Stimulated activated naive CD4-positive, alpha-beta T cell (primary cell): ENCODE data around the gene TMEM187.
A peak's percentile ranks its signal among the peaks of the same experiment; 100 is the strongest.

Experiments used
- DNase-seq, 6 experiments: peaks; one replicate each; lab custom pipeline; 2025; lab: John Stamatoyannopoulos, UW

TMEM187 gene, protein sequence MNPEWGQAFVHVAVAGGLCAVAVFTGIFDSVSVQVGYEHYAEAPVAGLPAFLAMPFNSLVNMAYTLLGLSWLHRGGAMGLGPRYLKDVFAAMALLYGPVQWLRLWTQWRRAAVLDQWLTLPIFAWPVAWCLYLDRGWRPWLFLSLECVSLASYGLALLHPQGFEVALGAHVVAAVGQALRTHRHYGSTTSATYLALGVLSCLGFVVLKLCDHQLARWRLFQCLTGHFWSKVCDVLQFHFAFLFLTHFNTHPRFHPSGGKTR

GRCh38 chrX:153972368-153973126 is at the start of gene TMEM187:
TMEM187 (plus strand) TSS chrX:153972754; CDS start chrX:153982063, 9,309 bp downstream.
- DNase-seq, result peak; percentile 82 to 96 (median 82)

DNA sequence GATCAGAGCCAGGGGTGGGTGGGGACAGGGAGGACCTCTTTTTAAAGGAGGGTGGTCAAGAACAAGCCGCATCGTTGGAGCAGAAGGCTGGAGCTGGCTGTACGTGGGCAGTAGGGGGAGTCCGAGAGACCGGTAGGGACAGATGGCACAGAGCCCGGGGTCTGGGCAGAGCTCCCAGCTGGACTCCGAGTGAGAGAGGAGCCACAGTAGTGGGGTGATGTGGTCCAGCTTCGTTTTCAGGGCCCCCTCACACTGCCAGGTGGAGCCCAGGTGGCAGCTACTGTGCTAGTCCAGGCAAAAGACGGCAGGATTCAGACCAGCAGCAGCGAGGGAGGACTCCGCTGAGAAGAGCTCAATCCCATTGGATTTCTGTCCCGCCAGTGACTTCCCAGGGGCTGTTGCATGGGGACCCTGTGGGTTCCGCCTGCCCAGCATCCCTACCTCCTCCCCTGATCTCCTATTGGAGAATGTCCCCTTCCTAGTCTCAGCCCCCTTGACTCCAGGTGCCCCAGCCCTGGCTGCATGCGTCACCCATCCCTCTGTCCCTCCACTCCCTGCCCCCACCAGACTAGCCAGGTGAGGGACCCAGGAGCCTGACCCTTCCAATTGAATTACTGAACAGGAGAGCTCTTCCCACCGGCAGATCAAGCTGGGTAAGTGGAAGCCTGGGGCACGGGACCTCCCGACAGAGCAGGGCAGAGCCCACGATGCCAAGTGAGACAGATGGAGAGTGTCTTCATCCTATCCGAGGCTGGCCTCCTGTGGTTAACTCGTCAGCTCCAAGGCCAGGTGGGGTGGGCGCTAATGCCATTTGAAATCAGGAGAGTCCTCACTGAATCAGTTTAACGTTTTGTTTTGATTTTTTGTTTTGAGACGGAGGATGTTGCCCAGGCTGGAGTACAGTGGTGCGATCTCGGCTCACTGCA is 49.4 kb upstream of the TMEM187 start:
- no peak for DNase-seq

DNA sequence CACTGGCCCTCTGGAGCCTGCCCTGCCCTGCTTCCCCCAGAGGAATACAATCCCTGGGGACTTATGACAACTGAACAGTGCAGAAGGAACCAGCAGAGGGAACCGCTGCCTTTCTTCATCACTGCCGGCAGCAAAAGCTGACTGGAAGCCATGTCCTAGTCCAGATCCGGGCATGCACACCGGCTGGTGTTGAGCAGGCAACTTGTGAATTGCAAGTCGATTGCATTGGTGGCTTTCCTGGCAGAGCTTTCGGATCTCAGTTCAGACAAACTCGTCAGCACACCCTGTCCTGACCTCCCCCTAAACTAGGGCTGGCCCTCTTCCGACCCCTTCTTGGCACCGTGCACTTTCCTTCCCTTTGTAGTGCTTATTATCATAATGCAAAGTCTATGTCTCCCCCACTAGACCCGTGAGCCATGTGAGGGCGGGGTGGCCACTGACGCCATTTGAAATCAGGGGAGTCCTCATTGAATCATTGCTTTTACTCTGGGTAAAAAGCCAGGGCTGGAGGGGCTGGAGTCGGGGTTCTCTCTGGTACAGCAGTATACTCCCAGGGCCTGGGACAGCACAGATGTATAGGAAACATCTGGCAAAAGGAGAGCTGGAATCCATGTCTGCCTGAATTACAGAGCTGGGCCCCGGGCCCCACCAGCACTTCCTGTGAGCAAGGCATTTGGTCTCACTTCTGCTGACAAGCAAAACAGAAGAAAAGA is 48.2 kb upstream of the TMEM187 start:
- DNase-seq, result peak in 5 of 6 experiments; percentile 32 to 49 (median 37)

- DNase-seq, result peak in 3 of 6 experiments; percentile 4 to 52 (median 36)
Measured at GRCh38 chrX:153925387-153925738, 47.2 kb upstream of the TMEM187 start.

DNA sequence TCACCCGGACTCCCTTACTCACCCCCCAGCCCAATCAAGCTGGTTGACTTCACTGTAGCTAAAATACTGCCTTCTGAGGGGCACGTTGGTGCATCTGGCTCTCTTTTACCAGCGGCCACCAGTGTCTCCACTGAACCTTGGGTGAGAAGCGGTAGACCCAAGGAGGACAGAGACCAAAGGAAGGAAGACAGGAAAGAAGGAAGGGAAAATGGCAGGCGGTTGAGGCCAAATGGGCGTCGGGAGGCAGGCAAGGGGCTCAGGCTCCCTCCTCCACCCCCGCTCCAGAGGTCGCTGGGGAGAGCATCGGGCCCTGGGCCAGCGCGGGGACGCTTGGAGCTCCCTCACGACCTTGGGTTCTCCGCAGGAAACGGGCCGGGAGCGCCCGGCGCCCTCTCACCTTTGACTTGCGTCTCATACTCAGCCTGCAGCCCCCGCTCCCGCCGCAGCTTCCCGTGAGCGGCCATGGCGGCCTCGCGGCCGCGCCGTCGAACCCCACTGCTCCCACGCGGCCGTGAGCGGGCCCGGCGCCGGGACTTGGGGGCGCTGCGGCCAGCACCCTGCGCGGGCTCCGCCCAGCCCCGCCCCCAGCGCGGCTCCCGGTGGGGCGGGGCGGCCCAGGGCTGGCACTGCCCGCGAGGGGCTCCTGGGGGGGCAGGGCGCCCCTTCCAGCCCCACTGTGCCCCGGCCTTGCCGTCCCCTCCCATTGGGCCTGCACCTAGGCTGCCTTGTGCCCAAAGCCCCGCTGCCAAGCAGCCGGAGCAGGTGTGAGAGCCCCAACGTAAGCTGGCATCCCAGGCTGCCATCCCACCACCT is 46.6 kb upstream of the TMEM187 start, which contains the start of gene ARHGAP4:
ARHGAP4 (minus strand) TSS at position 526 of the 813 bp plus-strand sequence; CDS start at position 464, 62 bp downstream.
- peak in 5 of 6 experiments; percentile 11 to 59 (median 52) for DNase-seq

DNA sequence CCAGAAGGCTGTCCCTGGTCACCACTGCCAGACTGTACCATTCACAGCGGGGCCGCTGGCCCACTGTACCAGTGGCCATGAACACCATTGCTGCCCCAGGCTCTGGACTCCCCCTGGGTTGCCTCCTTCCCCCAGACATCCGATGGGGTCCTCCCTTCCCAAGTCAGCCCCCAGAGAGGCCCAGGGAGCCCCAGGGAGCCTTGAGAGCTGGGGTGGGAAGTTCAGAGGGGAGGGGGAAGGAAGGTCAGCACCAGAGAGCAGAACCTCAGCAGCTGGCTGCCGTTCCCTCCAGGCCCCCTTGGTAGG is 46.0 kb upstream of the TMEM187 start:
- DNase-seq, result no peak

- peak; percentile 70 to 90 (median 77) for DNase-seq
Measured at GRCh38 chrX:153926858-153927671, 45.5 kb upstream of the TMEM187 start.

GRCh38 chrX:153927672-153927921 is 45.0 kb upstream of the TMEM187 start:
- no peak for DNase-seq

GRCh38 chrX:153927922-153928760 is 44.4 kb upstream of the TMEM187 start:
- DNase-seq, result peak; percentile 90 to 97 (median 92)

GRCh38 chrX:153928846-153929245 is 43.7 kb upstream of the TMEM187 start:
- no peak for DNase-seq

GRCh38 chrX:153929576-153929975 is 43.0 kb upstream of the TMEM187 start:
- DNase-seq, result no peak

DNA sequence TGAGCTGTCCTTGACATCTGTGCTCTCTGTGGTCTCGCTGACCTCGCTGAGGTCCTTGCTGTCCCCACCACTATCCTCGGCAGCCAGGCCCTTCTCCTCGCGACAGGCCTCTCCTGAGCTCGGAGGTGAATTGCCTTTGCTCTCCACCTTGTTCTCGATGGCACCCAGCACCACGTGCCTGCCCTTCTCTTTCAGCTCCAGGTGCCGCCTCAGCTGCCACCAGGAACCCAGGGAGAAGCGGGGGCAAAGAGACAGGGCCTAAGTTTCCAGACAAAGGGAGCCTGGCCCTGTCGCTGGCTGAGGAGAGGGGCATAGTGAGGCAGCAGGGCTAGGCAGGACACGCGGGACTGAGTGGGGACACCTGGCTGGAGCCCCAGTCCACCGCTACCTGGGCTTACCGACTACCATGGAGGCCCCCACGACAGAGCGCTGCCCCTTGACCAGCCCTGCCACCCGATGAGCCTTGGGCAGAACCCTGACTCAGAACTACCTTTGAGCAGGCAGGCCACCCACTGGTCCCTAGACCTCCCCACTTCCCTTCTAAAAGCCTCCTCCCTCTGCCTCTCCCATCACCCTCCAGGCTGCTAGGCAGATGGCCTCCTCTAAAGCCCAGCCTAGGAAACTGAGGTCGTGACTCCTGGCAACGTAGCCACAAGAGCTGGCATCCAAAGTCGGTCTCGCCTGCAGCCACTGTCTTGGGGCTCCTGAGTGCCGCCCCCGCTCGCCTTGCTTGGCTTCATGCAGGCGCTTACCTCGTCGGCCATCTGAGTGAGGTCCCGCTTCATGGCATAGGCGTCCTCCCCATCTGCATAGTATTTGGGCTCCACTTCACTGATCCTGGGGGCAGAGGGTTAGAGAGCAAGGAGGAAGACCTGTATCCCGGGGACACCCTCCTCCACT is 42.3 kb upstream of the TMEM187 start:
- DNase-seq, result no peak

GRCh38 chrX:153931151-153931550 is 41.4 kb upstream of the TMEM187 start:
- DNase-seq, result no peak

DNA sequence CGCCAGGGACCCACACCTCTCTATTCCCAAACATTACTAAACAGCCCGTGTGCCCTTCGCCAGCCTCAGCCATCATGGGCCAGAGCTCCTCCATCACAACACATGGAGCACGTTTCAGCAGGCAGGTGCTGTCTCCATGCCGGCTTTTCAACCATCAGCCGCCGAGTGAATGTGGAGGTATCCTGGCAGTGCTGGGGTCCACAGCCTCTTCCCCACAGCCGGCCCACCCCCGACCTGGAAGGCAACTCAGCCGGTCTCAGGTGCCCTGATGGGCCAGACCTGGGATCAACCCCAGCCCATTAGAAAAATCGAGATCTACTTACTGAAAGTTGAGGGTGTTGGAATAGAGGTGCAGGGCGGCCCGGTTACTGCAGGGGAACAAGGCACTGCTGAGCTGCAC is 40.8 kb upstream of the TMEM187 start:
- DNase-seq, result no peak

- DNase-seq, result no peak
Measured at GRCh38 chrX:153932220-153932915, 40.2 kb upstream of the TMEM187 start.

GRCh38 chrX:153933748-153934147 is 38.8 kb upstream of the TMEM187 start:
- no peak for DNase-seq

DNA sequence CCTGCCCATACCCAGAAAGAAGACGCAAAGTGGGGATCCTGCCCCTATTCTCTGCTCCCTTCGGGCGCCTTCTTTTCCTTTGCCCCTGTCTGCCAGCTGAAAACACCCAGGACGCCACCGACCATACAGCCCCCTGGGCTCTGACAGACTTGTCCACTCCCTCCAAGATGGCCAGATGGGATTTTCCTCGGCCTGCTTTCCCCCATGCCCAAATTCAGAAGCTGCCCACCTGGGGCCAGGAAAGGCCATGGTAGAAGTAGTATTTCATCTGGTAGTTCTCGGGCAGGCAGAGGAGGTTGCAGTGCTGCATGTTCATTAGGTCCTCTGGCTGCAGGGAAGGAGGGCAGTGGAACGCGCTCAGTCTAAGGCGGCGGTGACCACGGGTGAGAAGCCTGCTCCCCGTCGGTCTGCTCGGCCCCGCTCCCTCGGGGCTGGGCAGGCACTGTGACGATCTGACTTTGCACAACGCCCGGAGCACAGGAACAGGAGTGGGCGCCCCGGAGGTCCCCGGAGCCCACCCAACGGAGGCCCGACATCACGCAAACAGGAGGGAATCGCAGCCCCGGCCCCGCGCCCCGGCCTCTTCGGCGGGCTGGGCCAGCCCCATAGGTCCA is 38.3 kb upstream of the TMEM187 start:
- no peak for DNase-seq
